Right lobe of liver (tissue), 6 donors: ENCODE measurements around the gene ARHGEF10L. TPM values are rescaled to one million over a fixed set of nuclear protein-coding genes. Genes with fewer than 3 reads are reported as not detected.

Experiments used
- ATAC-seq, 4 donors: fragments of 200-7000 bp; cut with Tn5 transposase; one replicate each; pipeline ENCODE4 v1.9.1; 2020; ENCODE audit warnings: mild to moderate bottlenecking in 4 of 4, moderate library complexity in 4 of 4
- DNase-seq, 3 donors: peaks; one replicate each; pipeline ENCODE4 v3.0.0-alpha.2; 2020
- H3K27ac ChIP-seq, 3 donors: fragments of 200-600 bp; one replicate each; pipeline ENCODE4 v1.8.0; 2022
- H3K27me3 ChIP-seq, 2 donors: fragments of 200-600 bp; one replicate each; pipeline ENCODE4 v1.8.0; 2022
- H3K36me3 ChIP-seq, 4 donors: fragments of 200-600 bp; sonication (generic) in 1 of 4; one replicate each; pipeline versions ENCODE4 v1.5.1 to v1.8.0; 2017 to 2022; ENCODE audit warnings: control low read depth in 1 of 4
- H3K4me1 ChIP-seq, 4 donors: fragments of 200-600 bp; sonication (generic) in 1 of 4; one replicate each; pipeline versions ENCODE4 v1.5.1 to v1.8.0; 2017 to 2022; ENCODE audit warnings: control low read depth in 1 of 4
- H3K4me3 ChIP-seq, 3 donors: fragments of 200-600 bp; one replicate each; pipeline ENCODE4 v1.8.0; 2022
- H3K9me3 ChIP-seq, 4 donors: fragments of 200-600 bp; sonication (generic) in 1 of 4; one replicate each; pipeline versions ENCODE4 v1.5.1 to v1.8.0; 2017 to 2022; ENCODE audit warnings: control low read depth in 1 of 4
- POLR2A ChIP-seq: fragments of 450-650 bp; IDR thresholded peaks from one replicate; pipeline ENCODE4 v1.6.1; 2017; ENCODE audit warnings: antibody characterized with exemption, mild to moderate bottlenecking
- WGBS: methylation state at CpG from one replicate; pipeline ENCODE4 v1.1.6; 2018; ENCODE audit warnings: low coverage, low lambda C conversion rate; ENCODE audit not compliant: insufficient coverage; ENCODE audit errors: missing lambda C conversion rate; 5-methylcytosine and 5-hydroxymethylcytosine counted together
- intact Hi-C, 2 donors: fragments of 100-400 bp; cut with DNase I; formaldehyde crosslinking; loops; one replicate each; pipeline versions ENCODE4 v1.11.2 to v1.14.1; 2022
- total RNA-seq, 6 experiments: library from RNA; depleted of rRNA in 2 of 6; stranded (reverse); fragments of >200 nt in 2 of 6; fragmentation: NEBNext Ultra II Directional in 3 of 6; extraction: Animal tissue kit (Norgen Biotek cat#: 25700) in 3 of 6; gene quantifications; one replicate each; pipeline versions ENCODE4 v1.1.0 to v1.2.4, GENCODE V29; 2016 to 2023
- TF ChIP-seq, protein P1 (sequence below), 4 donors: fragments of 200-600 bp in 3 of 4; fragments of 450-650 bp in 1 of 4; IDR thresholded peaks; one replicate each; pipeline versions ENCODE4 v1.5.1 to v1.8.0; 2016 to 2022; ENCODE audit warnings: antibody characterized with exemption in 4 of 4, mild to moderate bottlenecking in 2 of 4
- donor health status: DM: no; HTN: yes; CAD: no.
- donor health status: DM: no; HTN: no; CAD: no.
- donor health status: DM: no; HTN: no; CAD: no.
- donor health status: DM: no; HTN: yes; CAD: no.
- donor health status: DM: no; HTN: yes; CAD: no.

ARHGEF10L gene
- total RNA-seq, 6 experiments from 2014 or later, result 59.7 to 124 (median 87.4) TPM

DNA sequence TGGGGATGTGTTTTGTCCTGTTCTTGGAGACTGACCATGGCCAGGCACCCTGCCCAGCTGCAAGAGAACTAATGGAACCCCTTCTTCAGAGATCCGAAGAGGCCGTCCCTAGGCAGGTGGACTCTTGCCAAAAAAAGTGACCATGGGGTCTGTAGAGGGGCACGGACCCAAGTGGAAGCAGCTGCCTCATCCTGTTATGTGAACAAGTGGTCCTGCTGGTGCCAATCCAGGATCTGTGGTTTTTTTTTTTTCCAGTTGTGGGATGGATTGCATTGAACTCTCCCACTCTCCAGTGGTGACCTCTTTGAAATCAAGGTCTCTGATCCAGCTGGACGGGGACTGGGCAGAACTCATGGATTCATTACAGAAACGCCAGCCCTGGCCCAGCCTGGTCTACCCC lies 71.2 kb downstream of the ARHGEF10L start:
- no peak overlapping the region for H3K27ac ChIP-seq
- no peak for ATAC-seq
- no peaks in the 10 kb centered on the region for H3K27me3 ChIP-seq
- H3K9me3 ChIP-seq, result no peaks in the 10 kb centered on the region
- H3K36me3 ChIP-seq, result peaks cover 0 to 92% (median 36%) of the 10 kb centered on the region in 4 donors
- intact Hi-C loops, result no loop called here
- DNase-seq, result no peak
- H3K4me3 ChIP-seq, result no peak overlapping the region
- 0% methylated on average over 2 of the region's 5 CpGs for WGBS
- H3K4me1 ChIP-seq, result peaks cover 0 to 7% (median 3%) of the 10 kb centered on the region in 4 donors
- TF ChIP-seq, protein P1, sequence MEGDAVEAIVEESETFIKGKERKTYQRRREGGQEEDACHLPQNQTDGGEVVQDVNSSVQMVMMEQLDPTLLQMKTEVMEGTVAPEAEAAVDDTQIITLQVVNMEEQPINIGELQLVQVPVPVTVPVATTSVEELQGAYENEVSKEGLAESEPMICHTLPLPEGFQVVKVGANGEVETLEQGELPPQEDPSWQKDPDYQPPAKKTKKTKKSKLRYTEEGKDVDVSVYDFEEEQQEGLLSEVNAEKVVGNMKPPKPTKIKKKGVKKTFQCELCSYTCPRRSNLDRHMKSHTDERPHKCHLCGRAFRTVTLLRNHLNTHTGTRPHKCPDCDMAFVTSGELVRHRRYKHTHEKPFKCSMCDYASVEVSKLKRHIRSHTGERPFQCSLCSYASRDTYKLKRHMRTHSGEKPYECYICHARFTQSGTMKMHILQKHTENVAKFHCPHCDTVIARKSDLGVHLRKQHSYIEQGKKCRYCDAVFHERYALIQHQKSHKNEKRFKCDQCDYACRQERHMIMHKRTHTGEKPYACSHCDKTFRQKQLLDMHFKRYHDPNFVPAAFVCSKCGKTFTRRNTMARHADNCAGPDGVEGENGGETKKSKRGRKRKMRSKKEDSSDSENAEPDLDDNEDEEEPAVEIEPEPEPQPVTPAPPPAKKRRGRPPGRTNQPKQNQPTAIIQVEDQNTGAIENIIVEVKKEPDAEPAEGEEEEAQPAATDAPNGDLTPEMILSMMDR (IDR thresholded peaks at IDR 0.05), result no peak
- no peak for TF ChIP-seq POLR2A

DNA sequence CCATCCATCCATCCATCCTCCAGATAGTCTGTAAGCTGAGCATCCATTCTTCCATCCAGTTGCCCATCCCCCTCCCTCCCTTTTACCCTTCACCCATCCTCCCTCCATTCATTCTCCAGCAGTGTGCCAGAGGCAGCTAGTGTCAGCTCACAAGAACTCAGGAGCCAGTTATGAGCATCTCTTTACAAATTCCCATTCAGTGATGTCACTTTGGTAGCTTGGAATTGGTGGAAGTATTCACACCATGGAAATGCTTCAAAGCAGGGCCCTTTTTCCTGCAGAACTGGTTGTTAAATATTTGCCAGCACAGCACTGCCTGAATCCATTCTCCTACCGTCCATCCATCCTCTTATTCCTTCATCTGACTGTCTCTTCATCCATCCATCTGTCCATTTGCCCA lies 72.5 kb downstream of the ARHGEF10L start:
- ATAC-seq, result no peak
- intact Hi-C loops, result no loop called here
- peaks cover 0 to 90% (median 38%) of the 10 kb centered on the region in 4 donors for H3K36me3 ChIP-seq

DNA sequence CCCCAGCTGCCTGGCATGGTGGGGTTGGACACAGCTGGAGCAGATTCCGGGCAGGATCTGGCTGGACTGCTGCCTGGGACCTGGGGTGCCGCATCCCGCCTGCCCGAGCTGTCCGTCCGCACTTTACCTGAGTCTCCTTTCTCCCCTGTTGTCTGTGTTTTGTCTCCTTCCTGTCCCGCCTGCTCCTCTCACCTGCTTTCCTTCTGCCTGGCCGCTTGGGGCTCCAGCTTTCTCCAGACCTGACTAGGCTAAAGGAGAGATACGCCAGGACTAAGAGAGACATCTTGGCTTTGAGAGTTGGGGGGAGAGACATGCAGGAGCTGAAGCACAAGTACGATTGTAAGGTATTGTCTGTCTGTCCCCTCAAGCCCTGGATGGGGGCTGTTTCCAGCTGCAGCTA lies 73.3 kb downstream of the ARHGEF10L start:
- intact Hi-C loops, result no loop called here
- H3K36me3 ChIP-seq, result peaks cover 0 to 88% (median 37%) of the 10 kb centered on the region in 4 donors
- 82% methylated on average over 9 of the region's 10 CpGs for WGBS
- H3K4me3 ChIP-seq, result no peak overlapping the region
- TF ChIP-seq POLR2A, result no peak
- TF ChIP-seq, protein P1 (IDR thresholded peaks at IDR 0.05), result no peak
- no peaks in the 10 kb centered on the region for H3K4me1 ChIP-seq
- no peak for DNase-seq
- H3K27ac ChIP-seq, result no peak overlapping the region
- no peak for ATAC-seq
- H3K9me3 ChIP-seq, result no peaks in the 10 kb centered on the region
- no peaks in the 10 kb centered on the region for H3K27me3 ChIP-seq

More for the DNA sequence above, 72.5 kb downstream of the ARHGEF10L start:
- H3K4me1 ChIP-seq, result no peaks in the 10 kb centered on the region
- no peak overlapping the region for H3K27ac ChIP-seq
- H3K4me3 ChIP-seq, result no peak overlapping the region
- 27% methylated on average over 1 of the region's 1 CpG for WGBS
- H3K9me3 ChIP-seq, result no peaks in the 10 kb centered on the region
- TF ChIP-seq, protein P1 (IDR thresholded peaks at IDR 0.05), result no peak
- no peak for TF ChIP-seq POLR2A
- no peaks in the 10 kb centered on the region for H3K27me3 ChIP-seq
- DNase-seq, result no peak

DNA sequence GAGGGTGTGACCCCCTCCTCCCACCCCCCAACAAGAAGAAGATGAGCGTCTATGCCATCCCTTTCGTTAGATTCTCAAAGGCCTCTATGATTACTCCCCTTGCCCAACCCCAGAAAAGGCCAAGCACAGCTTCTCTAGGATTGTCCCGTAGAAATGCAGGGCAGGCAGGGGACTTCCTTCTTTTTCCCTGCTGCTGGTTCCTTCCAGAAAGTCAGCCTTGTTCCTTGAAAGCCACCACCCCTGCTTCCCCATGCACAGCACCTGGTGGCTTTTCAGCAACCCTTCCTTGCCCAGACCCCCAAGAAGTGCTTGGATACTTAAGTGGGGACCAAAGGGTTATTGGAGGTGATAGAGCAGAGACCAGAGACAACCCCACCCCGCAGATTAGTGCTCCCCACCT lies 75.1 kb downstream of the ARHGEF10L start:
- TF ChIP-seq POLR2A, result no peak
- TF ChIP-seq, protein P1 (IDR thresholded peaks at IDR 0.05), result no peak
- ATAC-seq, result no peak
- H3K27me3 ChIP-seq, result no peaks in the 10 kb centered on the region
- no peak overlapping the region for H3K4me3 ChIP-seq
- no peaks in the 10 kb centered on the region for H3K9me3 ChIP-seq
- intact Hi-C loops, result no loop called here
- H3K4me1 ChIP-seq, result no peaks in the 10 kb centered on the region
- no peak overlapping the region for H3K27ac ChIP-seq
- no peak for DNase-seq
- 84% methylated on average over 2 of the region's 4 CpGs for WGBS
- peaks cover 0 to 85% (median 36%) of the 10 kb centered on the region in 4 donors for H3K36me3 ChIP-seq

DNA sequence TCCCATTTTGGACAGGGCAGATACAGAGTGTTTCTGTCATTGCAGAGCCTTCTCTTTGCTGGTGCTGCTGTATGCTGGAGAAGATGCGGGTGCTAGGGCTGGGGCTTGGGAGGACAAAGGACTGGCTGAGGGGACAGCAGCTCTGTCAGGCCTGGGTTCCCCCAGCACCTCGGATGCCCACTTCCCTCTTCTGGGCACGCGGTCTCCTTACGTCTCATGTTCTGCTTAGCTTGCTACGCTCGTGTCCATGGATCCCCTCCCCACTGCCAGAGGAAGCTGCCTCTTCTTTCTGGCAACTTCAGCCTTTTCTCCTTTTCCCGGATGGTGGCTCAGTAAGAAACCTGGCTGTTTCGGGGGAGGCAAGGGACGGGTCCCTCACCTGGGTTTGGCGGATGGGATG lies 75.7 kb downstream of the ARHGEF10L start:
- WGBS, result 80% methylated on average over 2 of the region's 11 CpGs
- no peak overlapping the region for H3K4me3 ChIP-seq
- no peaks in the 10 kb centered on the region for H3K9me3 ChIP-seq
- H3K36me3 ChIP-seq, result peaks cover 0 to 85% (median 36%) of the 10 kb centered on the region in 4 donors
- no peak overlapping the region for H3K27ac ChIP-seq
- no peaks in the 10 kb centered on the region for H3K4me1 ChIP-seq
- TF ChIP-seq, protein P1 (IDR thresholded peaks at IDR 0.05), result no peak
- TF ChIP-seq POLR2A, result no peak
- intact Hi-C loops, result no loop called here
- no peaks in the 10 kb centered on the region for H3K27me3 ChIP-seq
- DNase-seq (no peak), ATAC-seq (peak in 2 of 4 donors; percentile 2 to 11)
